ENCODE measurements around the gene ERCC2.

GRCh38 chr19:45368737-45369340, 1.5 kb downstream of the ERCC2 start:
- no peak for TF ChIP-seq POLR2A (IDR thresholded peaks at IDR 0.05)
- TF ChIP-seq, protein P1, sequence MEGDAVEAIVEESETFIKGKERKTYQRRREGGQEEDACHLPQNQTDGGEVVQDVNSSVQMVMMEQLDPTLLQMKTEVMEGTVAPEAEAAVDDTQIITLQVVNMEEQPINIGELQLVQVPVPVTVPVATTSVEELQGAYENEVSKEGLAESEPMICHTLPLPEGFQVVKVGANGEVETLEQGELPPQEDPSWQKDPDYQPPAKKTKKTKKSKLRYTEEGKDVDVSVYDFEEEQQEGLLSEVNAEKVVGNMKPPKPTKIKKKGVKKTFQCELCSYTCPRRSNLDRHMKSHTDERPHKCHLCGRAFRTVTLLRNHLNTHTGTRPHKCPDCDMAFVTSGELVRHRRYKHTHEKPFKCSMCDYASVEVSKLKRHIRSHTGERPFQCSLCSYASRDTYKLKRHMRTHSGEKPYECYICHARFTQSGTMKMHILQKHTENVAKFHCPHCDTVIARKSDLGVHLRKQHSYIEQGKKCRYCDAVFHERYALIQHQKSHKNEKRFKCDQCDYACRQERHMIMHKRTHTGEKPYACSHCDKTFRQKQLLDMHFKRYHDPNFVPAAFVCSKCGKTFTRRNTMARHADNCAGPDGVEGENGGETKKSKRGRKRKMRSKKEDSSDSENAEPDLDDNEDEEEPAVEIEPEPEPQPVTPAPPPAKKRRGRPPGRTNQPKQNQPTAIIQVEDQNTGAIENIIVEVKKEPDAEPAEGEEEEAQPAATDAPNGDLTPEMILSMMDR (IDR thresholded peaks at IDR 0.05), result no peak
